BE2C (cell line): ENCODE results near the gene KIFC3.

ENCODE experiments used
- DNase-seq: peaks from one replicate; pipeline ENCODE4 v3.0.0-alpha.2; 2020
- H3K27me3 ChIP-seq: fragments of 250-450 bp; sonication (Bioruptor Pico); 2 replicates; pipeline ENCODE4 v1.5.1; 2020; ENCODE audit warnings: mild to moderate bottlenecking
- H3K36me3 ChIP-seq: fragments of 250-450 bp; sonication (Bioruptor Pico); 2 replicates; pipeline ENCODE4 v1.5.1; 2020; ENCODE audit warnings: mild to moderate bottlenecking
- H3K4me1 ChIP-seq: fragments of 250-450 bp; sonication (Bioruptor Pico); 2 replicates; pipeline ENCODE4 v1.5.1; 2020
- H3K4me3 ChIP-seq: 2 replicates; pipeline ENCODE4 v1.5.1; 2011; ENCODE audit warnings: low read depth, low read length
- H3K9me3 ChIP-seq: fragments of 250-450 bp; sonication (Bioruptor Pico); 2 replicates; pipeline ENCODE4 v1.5.1; 2020
- CTCF ChIP-seq: IDR thresholded peaks from 2 replicates; pipeline ENCODE4 v1.5.1; 2012; ENCODE audit warnings: mild to moderate bottlenecking, low read depth, low read length

Gene KIFC3

GRCh38 chr16:57752203-57752580 lies 50.1 kb downstream of the KIFC3 start:
- TF ChIP-seq CTCF, result no peak
- H3K36me3 ChIP-seq, result peaks cover 20% of the 10 kb centered on the region

GRCh38 chr16:57751539-57752202 lies 50.6 kb downstream of the KIFC3 start:
- no peak for DNase-seq
- Histone ChIP-seq H3K9me3 (no peaks in the 10 kb centered on the region), H3K4me1 (no peaks in the 10 kb centered on the region), H3K36me3 (peaks cover 24% of the 10 kb centered on the region), H3K27me3 (no peaks in the 10 kb centered on the region), H3K4me3 (no peak overlapping the region)
- no peak for TF ChIP-seq CTCF

More at GRCh38 chr16:57752203-57752580, 50.1 kb downstream of the KIFC3 start:
- Histone ChIP-seq H3K4me3 (no peak overlapping the region), H3K4me1 (no peaks in the 10 kb centered on the region), H3K27me3 (no peaks in the 10 kb centered on the region), H3K9me3 (no peaks in the 10 kb centered on the region)
- no peak for DNase-seq

DNA sequence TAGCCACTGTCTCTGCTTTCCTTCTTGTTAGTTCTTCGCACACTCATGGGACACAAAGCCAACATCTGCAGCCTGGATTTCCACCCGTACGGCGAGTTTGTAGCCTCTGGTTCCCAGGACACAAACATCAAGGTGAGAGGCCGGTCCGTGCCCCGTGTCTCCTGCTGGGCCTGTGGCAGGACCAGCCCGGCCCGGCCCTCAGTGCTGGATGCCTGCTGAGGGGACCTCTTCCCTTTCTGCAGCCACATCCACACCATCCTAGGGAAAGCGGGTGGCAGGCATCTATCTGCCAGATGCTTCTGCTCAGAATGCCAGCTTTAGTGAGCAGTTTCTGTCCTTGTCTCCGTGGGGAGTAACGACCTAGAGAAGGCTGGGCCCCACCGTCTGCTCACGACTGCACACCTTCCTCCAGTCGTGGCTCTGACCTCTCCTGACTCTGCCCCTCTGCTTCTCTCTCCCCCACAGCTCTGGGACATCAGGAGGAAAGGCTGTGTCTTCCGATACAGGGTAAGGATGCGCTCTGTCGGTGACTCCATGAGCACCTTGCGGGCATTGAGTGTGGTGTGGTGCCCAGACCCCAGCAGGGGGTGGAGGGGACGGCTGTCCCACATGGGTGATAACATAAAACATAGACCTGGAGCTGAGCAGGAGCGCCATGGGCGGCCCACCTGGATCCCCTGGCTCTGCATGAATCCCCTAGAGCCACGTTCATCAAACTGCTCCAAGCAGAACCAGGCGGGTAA lies 51.3 kb downstream of the KIFC3 start:
- TF ChIP-seq CTCF, result no peak
- Histone ChIP-seq H3K9me3 (no peaks in the 10 kb centered on the region), H3K4me1 (no peaks in the 10 kb centered on the region), H3K27me3 (no peaks in the 10 kb centered on the region), H3K4me3 (no peak overlapping the region), H3K36me3 (peaks cover 24% of the 10 kb centered on the region)
- DNase-seq, result peak; percentile 11

DNA sequence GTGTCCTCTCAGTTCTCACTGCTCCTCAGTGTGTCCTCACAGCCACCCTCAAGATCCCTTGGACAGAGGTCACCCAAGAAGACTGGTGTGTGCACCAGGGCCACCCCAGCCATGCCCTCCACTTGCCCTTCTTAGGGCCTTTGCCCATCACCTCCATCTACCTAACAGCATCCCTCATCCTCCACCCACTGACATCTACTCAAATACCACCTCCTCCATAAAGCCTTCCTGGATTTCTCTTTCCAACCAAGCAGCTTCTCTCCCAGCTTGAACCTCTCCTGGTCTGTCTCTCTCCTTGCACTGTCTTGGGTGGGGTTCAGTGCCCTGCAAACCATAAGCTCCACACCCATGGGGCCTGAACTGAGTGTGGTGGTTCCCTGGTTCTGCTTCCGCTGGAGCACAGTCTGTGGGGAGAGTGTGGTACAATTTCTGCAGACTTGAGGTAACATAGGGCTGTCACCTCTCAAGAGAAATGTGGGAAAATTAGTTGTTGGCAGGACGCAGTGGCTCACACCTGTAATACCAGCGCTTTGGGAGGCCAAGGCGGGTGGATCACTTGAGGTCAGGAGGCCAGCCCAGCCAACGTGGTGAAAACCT lies 52.3 kb downstream of the KIFC3 start:
- Histone ChIP-seq H3K27me3 (no peaks in the 10 kb centered on the region), H3K9me3 (no peaks in the 10 kb centered on the region), H3K4me3 (no peak overlapping the region), H3K36me3 (peaks cover 18% of the 10 kb centered on the region), H3K4me1 (no peaks in the 10 kb centered on the region)
- no peak for TF ChIP-seq CTCF
- DNase-seq, result no peak

DNA sequence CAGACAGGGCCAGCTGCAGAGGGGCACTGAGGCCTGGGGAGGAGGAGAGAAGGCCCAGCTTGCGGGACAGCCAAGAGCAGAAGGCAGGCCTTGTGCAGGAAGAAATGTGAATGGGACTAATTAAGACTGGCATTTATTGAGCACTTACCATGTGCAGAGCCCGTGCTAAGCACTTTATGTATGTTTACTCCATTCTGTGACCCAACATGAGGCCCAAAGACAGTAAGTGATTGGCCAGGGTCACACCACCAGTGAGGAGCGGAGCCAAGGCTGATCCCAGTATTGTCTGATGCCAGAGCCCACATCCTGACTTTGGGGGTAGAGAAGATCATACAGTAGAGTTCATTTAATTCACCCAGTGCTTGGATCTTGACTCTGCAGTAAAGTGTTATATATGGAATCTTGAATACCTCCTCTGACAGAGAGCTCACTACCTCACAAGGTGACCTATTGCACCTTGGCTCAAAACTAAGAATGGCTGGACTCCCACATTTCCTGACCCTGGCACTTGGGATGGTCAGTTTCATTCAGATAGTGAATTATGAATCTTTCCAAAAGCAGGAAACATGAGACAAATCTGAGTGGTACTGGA lies 53.1 kb downstream of the KIFC3 start:
- DNase-seq, result no peak
- Histone ChIP-seq H3K4me1 (no peaks in the 10 kb centered on the region), H3K36me3 (peaks cover 18% of the 10 kb centered on the region), H3K9me3 (no peaks in the 10 kb centered on the region), H3K4me3 (no peak overlapping the region), H3K27me3 (no peaks in the 10 kb centered on the region)
- no peak for TF ChIP-seq CTCF
